Gastrocnemius medialis (tissue), 4 donors: ENCODE results near the gene PHTF2.
"Not testable (repeated sequence)": the region's sequence is repeated elsewhere in the genome, so short reads cannot be mapped to it uniquely, and the experiment has no call there.

Experiments
- CTCF ChIP-seq, 5 experiments: fragments of 450-650 bp in 3 of 5; fragments of 200-600 bp in 2 of 5; sonication (generic) in 2 of 5; IDR thresholded peaks in 4 of 5; conservative IDR thresholded peaks in 1 of 5; 1 replicate in 4 of 5; 2 replicates in 1 of 5; pipeline ENCODE4 v1.5.1; 2016 to 2019; ENCODE audit warnings: antibody characterized with exemption in 5 of 5, mild to moderate bottlenecking in 3 of 5, moderate library complexity in 3 of 5
- POLR2A ChIP-seq, 2 donors: fragments of 450-650 bp; IDR thresholded peaks; one replicate each; pipeline ENCODE4 v1.6.1; 2017; ENCODE audit warnings: antibody characterized with exemption in 2 of 2, mild to moderate bottlenecking in 2 of 2, moderate library complexity in 2 of 2

GRCh38 chr7:77999168-77999567 is 200.6 kb downstream of the PHTF2 start:
- TF ChIP-seq POLR2A (IDR thresholded peaks at IDR 0.05); CTCF (IDR thresholded peaks at IDR 0.05 in 4 of 5, conservative IDR thresholded peaks at IDR 0.05 in 1 of 5): not testable (repeated sequence)
